Natural killer cell (primary cell): Measurements from ENCODE around the gene TNFAIP3. TPM values are rescaled to one million over a fixed set of nuclear protein-coding genes. Genes with fewer than 3 reads are reported as not detected.
A peak's percentile ranks its signal among the peaks of the same experiment; 100 is the strongest.

Experiments
- ATAC-seq, 3 donors: fragments of 150-1000 bp in 2 of 3; fragments of 200-7000 bp in 1 of 3; cut with Tn5 transposase; 1 replicate in 1 of 3; 2 replicates in 2 of 3; pipeline ENCODE4 v1.10.0; 2021; ENCODE audit warnings: mild to moderate bottlenecking in 2 of 3, moderate library complexity in 2 of 3
- DNase-seq, 2 donors: peaks; one replicate each; pipeline versions ENCODE4 v3.0.0 to v3.0.0-alpha.2; 2013 to 2021; ENCODE audit warnings: mixed read lengths in 1 of 2
- H3K27ac ChIP-seq: one replicate; pipeline ENCODE4 v1.5.1; 2013; ENCODE audit warnings: mild to moderate bottlenecking, low read length
- H3K27me3 ChIP-seq: one replicate; pipeline ENCODE4 v1.6.1; 2013; ENCODE audit warnings: low read length; ENCODE audit not compliant: control insufficient read depth, insufficient read depth
- H3K36me3 ChIP-seq: one replicate; pipeline ENCODE4 v1.6.1; 2013; ENCODE audit warnings: low read length; ENCODE audit not compliant: control insufficient read depth, insufficient read depth
- H3K4me1 ChIP-seq: one replicate; pipeline ENCODE4 v1.6.1; 2013; ENCODE audit warnings: low read length; ENCODE audit not compliant: control insufficient read depth, insufficient read depth
- H3K4me3 ChIP-seq: one replicate; pipeline ENCODE4 v1.5.1; 2013; ENCODE audit warnings: low read length
- H3K9me3 ChIP-seq: one replicate; pipeline ENCODE4 v1.6.1; 2013; ENCODE audit warnings: low read length; ENCODE audit not compliant: control insufficient read depth, insufficient read depth
- H3K27ac Mint-ChIP-seq, 2 donors: one replicate each; pipeline ENCODE4 v1.8.0; 2022; ENCODE audit warnings: mild to moderate bottlenecking in 2 of 2, mixed read lengths in 2 of 2, moderate library complexity in 1 of 2
- H3K27me3 Mint-ChIP-seq, 2 donors: one replicate each; pipeline ENCODE4 v1.8.0; 2022; ENCODE audit warnings: low read depth in 2 of 2, mixed read lengths in 2 of 2
- H3K36me3 Mint-ChIP-seq: one replicate; pipeline ENCODE4 v1.8.0; 2022; ENCODE audit warnings: mixed read lengths
- H3K4me1 Mint-ChIP-seq, 2 donors: one replicate each; pipeline ENCODE4 v1.8.0; 2022; ENCODE audit warnings: mixed read lengths in 2 of 2
- H3K4me3 Mint-ChIP-seq: one replicate; pipeline ENCODE4 v1.8.0; 2022; ENCODE audit warnings: mild to moderate bottlenecking, moderate library complexity, mixed read lengths
- H3K9me3 Mint-ChIP-seq, 2 donors: one replicate each; pipeline ENCODE4 v1.8.0; 2022; ENCODE audit warnings: mixed read lengths in 2 of 2
- CTCF ChIP-seq: fragments of 200-600 bp; IDR thresholded peaks from one replicate; pipeline ENCODE4 v1.8.0; 2022; ENCODE audit warnings: antibody characterized with exemption
- WGBS: methylation state at CpG from one replicate; pipeline ENCODE4 v1.1.7; 2013; ENCODE audit warnings: missing lambda C conversion rate; ENCODE audit not compliant: insufficient coverage; 5-methylcytosine and 5-hydroxymethylcytosine counted together
- intact Hi-C: fragments of 100-400 bp; cut with micrococcal nuclease; formaldehyde crosslinking; loops from one replicate; pipeline ENCODE4 v1.14.2; 2022
- total RNA-seq, 4 donors: library from RNA; stranded (reverse); fragments of 120-200 nt in 1 of 4; gene quantifications; one replicate each; pipeline versions ENCODE4 v1.2.3 to v1.2.4, GENCODE V29; 2013 to 2022

Gene TNFAIP3
- total RNA-seq, 3 donors from 2014 or later (not counting 1 experiment from before 2014, with no cell fraction given): 1,163 to 1,298 (median 1,241) TPM

- Mint-ChIP-seq H3K4me3 (no peak overlapping the region), H3K27me3 (no peaks in the 10 kb centered on the region), H3K36me3 (peaks cover 54% of the 10 kb centered on the region), H3K27ac (peak overlapping the region in 1 of 2 donors; percentile 89), H3K9me3 (no peaks in the 10 kb centered on the region), H3K4me1 (peaks cover 22 to 41% of the 10 kb centered on the region in 2 donors)
- peak in 1 of 2 donors; percentile 24 for DNase-seq
- WGBS: 100% methylated on average over 2 of the region's 2 CpGs
- H3K9me3 ChIP-seq: no peaks in the 10 kb centered on the region
- H3K27ac ChIP-seq: no peak overlapping the region
- intact Hi-C loops: no loop called here
- H3K4me1 ChIP-seq: peaks cover 16% of the 10 kb centered on the region
- no peak overlapping the region for H3K4me3 ChIP-seq
- ATAC-seq: no peak
- H3K27me3 ChIP-seq: no peaks in the 10 kb centered on the region
- no peak for TF ChIP-seq CTCF
- H3K36me3 ChIP-seq: peaks cover 89% of the 10 kb centered on the region
Observed at GRCh38 chr6:137876547-137876946, 9.5 kb downstream of the TNFAIP3 start.

GRCh38 chr6:137877113-137877512 lies 10.1 kb downstream of the TNFAIP3 start:
- intact Hi-C loops: no loop called here
- Histone ChIP-seq H3K36me3 (peaks cover 89% of the 10 kb centered on the region), H3K4me1 (peaks cover 16% of the 10 kb centered on the region), H3K4me3 (no peak overlapping the region), H3K27me3 (no peaks in the 10 kb centered on the region), H3K9me3 (no peaks in the 10 kb centered on the region), H3K27ac (no peak overlapping the region)
- WGBS: 90% methylated on average over 3 of the region's 3 CpGs
- no peak for TF ChIP-seq CTCF
- DNase-seq: peak in 1 of 2 donors; percentile 36
- H3K27me3 Mint-ChIP-seq: no peaks in the 10 kb centered on the region
- H3K27ac Mint-ChIP-seq: peak overlapping the region in 1 of 2 donors; percentile 89
- H3K36me3 Mint-ChIP-seq: peaks cover 48% of the 10 kb centered on the region
- no peak overlapping the region for H3K4me3 Mint-ChIP-seq
- ATAC-seq: no peak
- H3K9me3 Mint-ChIP-seq: no peaks in the 10 kb centered on the region
- peaks cover 17 to 35% of the 10 kb centered on the region in 2 donors for H3K4me1 Mint-ChIP-seq

- no peaks in the 10 kb centered on the region for H3K27me3 Mint-ChIP-seq
- H3K36me3 Mint-ChIP-seq: peaks cover 43% of the 10 kb centered on the region
- no peaks in the 10 kb centered on the region for H3K9me3 Mint-ChIP-seq
- H3K4me1 ChIP-seq: peaks cover 16% of the 10 kb centered on the region
- ATAC-seq (no peak), DNase-seq (peak in 1 of 2 donors; percentile 41)
- H3K9me3 ChIP-seq: no peaks in the 10 kb centered on the region
- 97% methylated on average over 5 of the region's 5 CpGs for WGBS
- H3K27ac Mint-ChIP-seq: peak overlapping the region in 1 of 2 donors; percentile 89
- H3K4me3 Mint-ChIP-seq: peak overlapping the region; percentile 66
- no peaks in the 10 kb centered on the region for H3K27me3 ChIP-seq
- intact Hi-C loops: no loop called here
- H3K36me3 ChIP-seq: peaks cover 91% of the 10 kb centered on the region
- no peak for TF ChIP-seq CTCF
- H3K4me1 Mint-ChIP-seq: peaks cover 16 to 34% of the 10 kb centered on the region in 2 donors
- no peak overlapping the region for H3K27ac ChIP-seq
- H3K4me3 ChIP-seq: no peak overlapping the region
Observed at GRCh38 chr6:137877606-137878005, 10.5 kb downstream of the TNFAIP3 start.

- Histone ChIP-seq H3K9me3 (no peaks in the 10 kb centered on the region), H3K27me3 (no peaks in the 10 kb centered on the region), H3K4me3 (no peak overlapping the region), H3K27ac (no peak overlapping the region), H3K4me1 (peaks cover 16% of the 10 kb centered on the region), H3K36me3 (peaks cover 93% of the 10 kb centered on the region)
- Mint-ChIP-seq H3K36me3 (peaks cover 39% of the 10 kb centered on the region), H3K27me3 (no peaks in the 10 kb centered on the region), H3K4me1 (peaks cover 15 to 33% of the 10 kb centered on the region in 2 donors), H3K27ac (peak overlapping the region in 1 of 2 donors; percentile 89), H3K4me3 (peak overlapping the region; percentile 66), H3K9me3 (no peaks in the 10 kb centered on the region)
- DNase-seq (peak in 1 of 2 donors; percentile 36), ATAC-seq (no peak)
- intact Hi-C loops: no loop called here
- WGBS: 92% methylated on average over 2 of the region's 2 CpGs
- TF ChIP-seq CTCF: no peak
Observed at GRCh38 chr6:137878029-137878428, 11.0 kb downstream of the TNFAIP3 start.
